ENCODE data around the gene ERC2.
"Not testable (repeated sequence)": the region's sequence is repeated elsewhere in the genome, so short reads cannot be mapped to it uniquely, and the experiment has no call there.

The ERC2 gene

GRCh38 chr3:56269755-56270535 lies 198.3 kb downstream of the ERC2 start:
- H3K9ac ChIP-seq, result no peak overlapping the region
- no peaks in the 10 kb centered on the region for H3K36me3 ChIP-seq (ENCODE audit: control insufficient read depth, insufficient read depth, low read length)
- no peaks in the 10 kb centered on the region for H3K4me1 ChIP-seq
- H3K9me3 ChIP-seq (ENCODE audit: control insufficient read depth, low read length), result no peaks in the 10 kb centered on the region
- no peak overlapping the region for H3K4me2 ChIP-seq (ENCODE audit: low read length)
- H3K79me2 ChIP-seq, result no peaks in the 10 kb centered on the region
- no peaks in the 10 kb centered on the region for H3K27me3 ChIP-seq (ENCODE audit: control insufficient read depth, insufficient read depth, low read length)
- H3K4me3 ChIP-seq (ENCODE audit: low read depth, low read length), result no peak overlapping the region
- no peak overlapping the region for H3K27ac ChIP-seq
- no peak overlapping the region for H2AFZ ChIP-seq
- TF ChIP-seq CTCF (IDR thresholded peaks at IDR 0.05), result no peak

- H3K36me3 ChIP-seq (ENCODE audit: control insufficient read depth, insufficient read depth, low read length), result no peaks in the 10 kb centered on the region
- no peaks in the 10 kb centered on the region for H3K27me3 ChIP-seq (ENCODE audit: control insufficient read depth, insufficient read depth, low read length)
- no peak overlapping the region for H3K9ac ChIP-seq
- no peak overlapping the region for H3K4me2 ChIP-seq (ENCODE audit: low read length)
- no peaks in the 10 kb centered on the region for H3K4me1 ChIP-seq
- no peak overlapping the region for H3K27ac ChIP-seq
- H3K4me3 ChIP-seq (ENCODE audit: low read depth, low read length), result no peak overlapping the region
- no peak overlapping the region for H2AFZ ChIP-seq
- TF ChIP-seq CTCF (IDR thresholded peaks at IDR 0.05), result no peak
- H3K9me3 ChIP-seq (ENCODE audit: control insufficient read depth, low read length), result no peaks in the 10 kb centered on the region
- H3K79me2 ChIP-seq, result no peaks in the 10 kb centered on the region
These were observed 199.5 kb downstream of the ERC2 start for GRCh38 chr3:56268616-56269383.

- H3K9me3 ChIP-seq (ENCODE audit: control insufficient read depth, low read length); H3K79me2 ChIP-seq; H3K4me3 ChIP-seq (ENCODE audit: low read depth, low read length); H3K27me3 ChIP-seq (ENCODE audit: control insufficient read depth, insufficient read depth, low read length); H3K27ac ChIP-seq; H3K36me3 ChIP-seq (ENCODE audit: control insufficient read depth, insufficient read depth, low read length); H3K4me2 ChIP-seq (ENCODE audit: low read length); H2AFZ ChIP-seq; H3K9ac ChIP-seq; H3K4me1 ChIP-seq: not testable (repeated sequence)
These were observed 206.4 kb downstream of the ERC2 start for GRCh38 chr3:56261852-56262251.

GRCh38 chr3:56260262-56260661 lies 208.0 kb downstream of the ERC2 start:
- no peak for TF ChIP-seq CTCF (IDR thresholded peaks at IDR 0.05)

GRCh38 chr3:56257826-56258225 lies 210.4 kb downstream of the ERC2 start:
- Histone ChIP-seq H3K9ac (no peak overlapping the region), H3K27ac (no peak overlapping the region), H3K4me2 (ENCODE audit: low read length) (no peak overlapping the region), H2AFZ (no peak overlapping the region), H3K79me2 (no peaks in the 10 kb centered on the region), H3K27me3 (ENCODE audit: control insufficient read depth, insufficient read depth, low read length) (no peaks in the 10 kb centered on the region), H3K4me3 (ENCODE audit: low read depth, low read length) (no peak overlapping the region), H3K4me1 (peaks cover 4% of the 10 kb centered on the region), H3K9me3 (ENCODE audit: control insufficient read depth, low read length) (no peaks in the 10 kb centered on the region), H3K36me3 (ENCODE audit: control insufficient read depth, insufficient read depth, low read length) (no peaks in the 10 kb centered on the region)
- TF ChIP-seq CTCF (IDR thresholded peaks at IDR 0.05), result no peak

More at GRCh38 chr3:56260262-56260661, 208.0 kb downstream of the ERC2 start:
- peaks cover 4% of the 10 kb centered on the region for H3K4me1 ChIP-seq
- no peaks in the 10 kb centered on the region for H3K27me3 ChIP-seq (ENCODE audit: control insufficient read depth, insufficient read depth, low read length)
- H3K9ac ChIP-seq, result no peak overlapping the region
- H3K27ac ChIP-seq, result no peak overlapping the region
- no peak overlapping the region for H2AFZ ChIP-seq
- H3K4me2 ChIP-seq (ENCODE audit: low read length), result no peak overlapping the region
- no peaks in the 10 kb centered on the region for H3K36me3 ChIP-seq (ENCODE audit: control insufficient read depth, insufficient read depth, low read length)
- no peaks in the 10 kb centered on the region for H3K79me2 ChIP-seq
- H3K4me3 ChIP-seq (ENCODE audit: low read depth, low read length), result no peak overlapping the region
- no peaks in the 10 kb centered on the region for H3K9me3 ChIP-seq (ENCODE audit: control insufficient read depth, low read length)
